GM12878 (cell line): Measurements from ENCODE around the gene TRPM3. TPM values are rescaled to one million over a fixed set of nuclear protein-coding genes. Genes with fewer than 3 reads are reported as not detected.

ENCODE experiments used
- ATAC-seq: fragments of 200-7000 bp; cut with Tn5 transposase; 3 replicates; pipeline ENCODE4 v1.9.1; 2020; ENCODE audit warnings: mild to moderate bottlenecking, moderate library complexity
- BruUV-seq: library from RNA; stranded (reverse); fragments of 400-500 nt; replicated peaks from 2 replicates; lab custom pipeline; 2021; lab: Mats Ljungman, UMichigan
- CTCF ChIA-PET: fragments of 300-600 bp; sonication (Branson Sonifier 250); formaldehyde crosslinking; extraction: SDS; loops from one replicate; lab custom pipeline; 2021; ENCODE audit warnings: inconsistent platforms; lab: Yijun Ruan, JAX
- POLR2A ChIA-PET: fragments of 350-600 bp; formaldehyde crosslinking; extraction: SDS; loops from one replicate; lab custom pipeline; 2021; ENCODE audit warnings: inconsistent platforms; lab: Charles Lee
- RAD21 ChIA-PET: fragments of 300-600 bp; sonication (Branson Sonifier 250); formaldehyde crosslinking; loops from one replicate; lab custom pipeline; 2023; ENCODE audit warnings: antibody characterized with exemption; ENCODE audit not compliant: unreplicated experiment; lab: Charles Lee
- SMC1A ChIA-PET: fragments of 300-600 bp; sonication (Branson Sonifier 250); formaldehyde crosslinking; loops from one replicate; lab custom pipeline; 2023; ENCODE audit not compliant: unreplicated experiment, uncharacterized antibody; lab: Charles Lee
- DNase-seq: peaks from one replicate; pipeline ENCODE4 v3.0.0-alpha.2; 2011; ENCODE audit warnings: low read depth, low spot score
- FAIRE-seq: peaks from 3 replicates; lab custom pipeline; 2011; peaks lifted over from hg19 to GRCh38; lab: Jason Lieb, UNC
- H2AFZ ChIP-seq: 2 replicates; pipeline ENCODE4 v1.6.0; 2011; ENCODE audit warnings: low read depth, low read length, control low read depth; ENCODE audit not compliant: control insufficient read depth
- H3K27ac ChIP-seq: 2 replicates; pipeline ENCODE4 v1.5.1; 2011; ENCODE audit warnings: control low read depth; ENCODE audit not compliant: control insufficient read depth, insufficient read depth
- H3K27me3 ChIP-seq, 2 experiments: replicated peaks in 1 of 2; 2 replicates each; pipeline versions ENCODE4 v1.6.0 to v1.6.1; 2011; ENCODE audit warnings: low read length in 1 of 2; ENCODE audit not compliant: control insufficient read depth in 2 of 2, insufficient read depth in 2 of 2
- H3K36me3 ChIP-seq, 2 experiments: 2 replicates each; pipeline ENCODE4 v1.5.1; 2011; ENCODE audit warnings: low read length in 1 of 2; ENCODE audit not compliant: control insufficient read depth in 2 of 2, insufficient read depth in 2 of 2
- H3K4me1 ChIP-seq: 2 replicates; pipeline ENCODE4 v1.6.1; 2011; ENCODE audit warnings: mild to moderate bottlenecking, low read length, moderate library complexity, mixed read lengths; ENCODE audit not compliant: control insufficient read depth, insufficient read depth
- H3K4me2 ChIP-seq: 2 replicates; pipeline ENCODE4 v1.6.0; 2011; ENCODE audit warnings: control low read depth; ENCODE audit not compliant: control insufficient read depth, insufficient read depth
- H3K4me3 ChIP-seq: fragments of 200-600 bp; sonication (generic); 2 replicates; pipeline ENCODE4 v1.5.1; 2016
- H3K79me2 ChIP-seq: 2 replicates; pipeline ENCODE4 v1.6.0; 2011; ENCODE audit warnings: low read length; ENCODE audit not compliant: control insufficient read depth, insufficient read depth
- H3K9ac ChIP-seq: 2 replicates; pipeline ENCODE4 v1.8.0; 2011; ENCODE audit warnings: low read length, control low read depth, mixed read lengths; ENCODE audit not compliant: control insufficient read depth, insufficient read depth
- H3K9me3 ChIP-seq: replicated peaks from 3 replicates; pipeline ENCODE4 v1.5.1; 2011; ENCODE audit warnings: mild to moderate bottlenecking, low read length; ENCODE audit not compliant: control insufficient read depth, insufficient read depth
- H4K20me1 ChIP-seq: 2 replicates; pipeline ENCODE4 v1.6.0; 2011; ENCODE audit not compliant: control insufficient read depth, insufficient read depth
- CTCF ChIP-seq, 3 experiments: IDR thresholded peaks in 2 of 3; conservative IDR thresholded peaks in 1 of 3; 2 replicates each; pipeline ENCODE4 v1.5.1; 2011; ENCODE audit warnings: low read depth in 3 of 3, low read length in 3 of 3, mild to moderate bottlenecking in 3 of 3, control low read depth in 2 of 3, moderate library complexity in 2 of 3, inconsistent platforms in 1 of 3, mixed read lengths in 1 of 3; ENCODE audit not compliant: control insufficient read depth in 2 of 3, insufficient read depth in 1 of 3; ENCODE audit errors: extremely low read depth in 1 of 3
- FOXK2 ChIP-seq: fragments of 450-650 bp; IDR thresholded peaks from 2 replicates; pipeline ENCODE4 v1.6.1; 2017; ENCODE audit warnings: mild to moderate bottlenecking, moderate library complexity
- GATAD2B ChIP-seq: fragments of 450-650 bp; conservative IDR thresholded peaks from 2 replicates; pipeline ENCODE4 v1.6.1; 2017; ENCODE audit warnings: low read depth, mild to moderate bottlenecking, moderate library complexity
- IRF3 ChIP-seq: fragments of 450-650 bp; IDR thresholded peaks from 2 replicates; pipeline ENCODE4 v1.6.1; 2014; ENCODE audit warnings: mild to moderate bottlenecking
- MEF2B ChIP-seq: fragments of 450-650 bp; IDR thresholded peaks from 2 replicates; pipeline ENCODE4 v1.6.1; 2018; ENCODE audit warnings: mild to moderate bottlenecking, moderate library complexity; ENCODE audit not compliant: partially characterized antibody, poor library complexity, severe bottlenecking
- MTA2 ChIP-seq: fragments of 450-650 bp; IDR thresholded peaks from 2 replicates; pipeline ENCODE4 v1.6.1; 2016; ENCODE audit warnings: low read depth, mild to moderate bottlenecking, moderate library complexity
- NBN ChIP-seq: fragments of 450-650 bp; IDR thresholded peaks from 2 replicates; pipeline ENCODE4 v1.6.1; 2016
- PKNOX1 ChIP-seq: fragments of 450-650 bp; IDR thresholded peaks from 2 replicates; pipeline ENCODE4 v1.6.1; 2016; ENCODE audit warnings: mild to moderate bottlenecking
- POLR2AphosphoS2 ChIP-seq: IDR thresholded peaks from 2 replicates; pipeline ENCODE4 v1.6.1; 2011; ENCODE audit warnings: low read depth, mild to moderate bottlenecking, low read length, improper control_type of control experiment, moderate library complexity
- RCOR1 ChIP-seq: conservative IDR thresholded peaks from 2 replicates; pipeline ENCODE4 v1.6.1; 2012; ENCODE audit warnings: low read depth, low read length, improper control_type of control experiment
- RUNX3 ChIP-seq: IDR thresholded peaks from 2 replicates; pipeline ENCODE4 v1.6.1; 2012; ENCODE audit warnings: low read length, inconsistent platforms
- SPI1 ChIP-seq: IDR thresholded peaks from 2 replicates; pipeline ENCODE4 v1.6.1; 2011; ENCODE audit warnings: low read depth, mild to moderate bottlenecking, low read length, moderate library complexity, borderline replicate concordance; ENCODE audit not compliant: insufficient read depth
- SREBF1 ChIP-seq: IDR thresholded peaks from 2 replicates; pipeline ENCODE4 v1.6.1; 2012; ENCODE audit warnings: mild to moderate bottlenecking, low read length
- STAT1 ChIP-seq: fragments of 450-650 bp; conservative IDR thresholded peaks from 2 replicates; pipeline ENCODE4 v1.6.1; 2014; ENCODE audit warnings: antibody characterized with exemption, mild to moderate bottlenecking
- WRNIP1 ChIP-seq: IDR thresholded peaks from 2 replicates; pipeline ENCODE4 v1.6.1; 2011; ENCODE audit warnings: low read depth, low read length, improper control_type of control experiment, borderline replicate concordance
- in situ Hi-C: fragments of 300-500 bp; cut with MboI; formaldehyde crosslinking; loops from 9 replicates; pipeline ENCODE4 v1.14.3; 2018; ENCODE audit warnings: mixed read lengths
- intact Hi-C: fragments of 100-400 bp; cut with micrococcal nuclease; formaldehyde crosslinking; loops from one replicate; pipeline ENCODE4 v1.14.2; 2022; ENCODE audit not compliant: unreplicated experiment
- polyA plus RNA-seq, 11 experiments: library from polyadenylated mRNA; depleted of rRNA in 4 of 11; unstranded in 6 of 11; stranded (reverse) in 5 of 11; fragments of >200 nt; fragmentation: Nextera tagmentation in 4 of 11; fragmentation: Illumina TruSeq in 1 of 11; extraction: Ambion mirVana in 4 of 11; extraction: Trizol in 1 of 11; gene quantifications; 1 replicate in 1 of 11; 2 replicates in 10 of 11; pipeline versions ENCODE4 v1.2.1 to v1.2.3, GENCODE V29; 2011 to 2016; ENCODE audit warnings: inconsistent platforms in 2 of 11, missing spikeins in 2 of 11, low read depth in 1 of 11
- total RNA-seq, 4 experiments: library from RNA; depleted of rRNA in 3 of 4; stranded (reverse); fragments of >200 nt in 3 of 4; fragmentation: Illumina TruSeq in 1 of 4; extraction: Trizol in 1 of 4; gene quantifications; 2 replicates each; pipeline versions ENCODE4 v1.2.1 to v1.2.3, GENCODE V29; 2013 to 2021

TRPM3 gene
- total and polyA plus RNA-seq, 10 of the 15 experiments (the other 5 are each of a cell fraction or from before 2014, with no cell fraction given): not detected

DNA sequence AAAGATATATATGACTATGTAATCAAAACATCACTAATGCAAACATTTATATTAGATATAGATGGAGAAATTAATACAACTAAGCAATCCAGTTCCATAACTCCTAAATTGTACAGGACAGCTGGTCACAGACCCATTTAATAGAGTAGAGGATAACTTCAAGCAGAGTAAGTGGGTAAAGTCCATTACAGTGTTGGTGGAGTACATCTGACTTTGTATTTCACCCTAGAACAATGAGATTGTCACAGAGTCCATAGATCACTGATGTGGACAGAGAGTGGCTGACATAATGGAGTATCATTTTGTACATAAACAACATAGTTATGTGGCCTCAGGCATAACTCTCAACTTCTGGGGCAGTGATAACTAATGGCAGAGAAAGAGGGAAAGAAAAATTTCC is 439.1 kb downstream of the TRPM3 start:
- no TSS peak for BruUV-seq
- in situ Hi-C loops (no loop called here), intact Hi-C loops (no loop called here)
- FAIRE-seq (no peak), ATAC-seq (no peak), DNase-seq (no peak)
- no peaks in the 10 kb centered on the region for H3K4me1 ChIP-seq
- H4K20me1 ChIP-seq: no peaks in the 10 kb centered on the region
- no peaks in the 10 kb centered on the region for H3K36me3 ChIP-seq
- ChIA-PET RAD21 (no interaction called here), POLR2A (no interaction called here), SMC1A (no interaction called here), CTCF (no interaction called here)
- H3K79me2 ChIP-seq: no peaks in the 10 kb centered on the region
- no peak overlapping the region for H2AFZ ChIP-seq
- H3K27me3 ChIP-seq: no peaks in the 10 kb centered on the region
- no peak overlapping the region for H3K4me3 ChIP-seq
- no peaks in the 10 kb centered on the region for H3K9me3 ChIP-seq
- TF ChIP-seq POLR2AphosphoS2 (no peak), CTCF (IDR thresholded peaks at IDR 0.05 in 2 of 3, conservative IDR thresholded peaks at IDR 0.05 in 1 of 3; ENCODE audit: control insufficient read depth in 2 of 3, extremely low read depth in 1 of 3, insufficient read depth in 1 of 3, low read depth in 3 of 3, low read length in 3 of 3) (no peak), NBN (no peak), MTA2 (no peak), GATAD2B (no peak), SPI1 (no peak), SREBF1 (no peak), PKNOX1 (no peak), IRF3 (no peak), STAT1 (no peak), FOXK2 (no peak), RCOR1 (no peak), WRNIP1 (no peak), RUNX3 (no peak), MEF2B (no peak)
- H3K9ac ChIP-seq: no peak overlapping the region
- no peak overlapping the region for H3K4me2 ChIP-seq
- H3K27ac ChIP-seq: no peak overlapping the region
